ENCODE results near the gene KANK3.
A peak's percentile ranks its signal among the peaks of the same experiment; 100 is the strongest.
"Not testable (repeated sequence)": the region's sequence is repeated elsewhere in the genome, so short reads cannot be mapped to it uniquely, and the experiment has no call there.

Gene KANK3

GRCh38 chr19:8385566-8385965 is 42.5 kb upstream of the KANK3 start:
- not testable (repeated sequence) for H3K4me1 ChIP-seq (ENCODE audit: control insufficient read depth, insufficient read depth, low read length); H3K9ac ChIP-seq (ENCODE audit: low read length); H3K27me3 ChIP-seq (ENCODE audit: control insufficient read depth, insufficient read depth, low read length); H3K4me3 ChIP-seq (ENCODE audit: low read depth, low read length); H3K27ac ChIP-seq (ENCODE audit: low read depth, low read length); H3K36me3 ChIP-seq (ENCODE audit: control insufficient read depth, insufficient read depth, low read length)
- H3K9me3 ChIP-seq (ENCODE audit: control insufficient read depth, insufficient read depth, low read depth, low read length): peaks cover 12% of the 10 kb centered on the region; the same call in 1 of the 2 replicates

- H3K9me3 ChIP-seq (ENCODE audit: control insufficient read depth, insufficient read depth, low read depth, low read length): peaks cover 12% of the 10 kb centered on the region; the same call in 1 of the 2 replicates
- not testable (repeated sequence) for H3K27me3 ChIP-seq (ENCODE audit: control insufficient read depth, insufficient read depth, low read length); H3K4me3 ChIP-seq (ENCODE audit: low read depth, low read length); H3K27ac ChIP-seq (ENCODE audit: low read depth, low read length); H3K9ac ChIP-seq (ENCODE audit: low read length); H3K36me3 ChIP-seq (ENCODE audit: control insufficient read depth, insufficient read depth, low read length); H3K4me1 ChIP-seq (ENCODE audit: control insufficient read depth, insufficient read depth, low read length)
Measured at GRCh38 chr19:8385103-8385502, 42.0 kb upstream of the KANK3 start.

- not testable (repeated sequence) for H3K4me3 ChIP-seq (ENCODE audit: low read depth, low read length); H3K27ac ChIP-seq (ENCODE audit: low read depth, low read length); H3K9ac ChIP-seq (ENCODE audit: low read length); H3K36me3 ChIP-seq (ENCODE audit: control insufficient read depth, insufficient read depth, low read length); H3K27me3 ChIP-seq (ENCODE audit: control insufficient read depth, insufficient read depth, low read length)
- Histone ChIP-seq H3K4me1 (ENCODE audit: control insufficient read depth, insufficient read depth, low read length) (peaks cover 12% of the 10 kb centered on the region; the same call in 1 of the 2 replicates), H3K9me3 (ENCODE audit: control insufficient read depth, insufficient read depth, low read depth, low read length) (peaks cover 12% of the 10 kb centered on the region; the same call in 1 of the 2 replicates)
Measured at GRCh38 chr19:8384569-8384968, 41.5 kb upstream of the KANK3 start.

GRCh38 chr19:8379156-8379891 is 36.3 kb upstream of the KANK3 start:
- not testable (repeated sequence) for H3K36me3 ChIP-seq (ENCODE audit: control insufficient read depth, insufficient read depth, low read length); H3K9me3 ChIP-seq (ENCODE audit: control insufficient read depth, insufficient read depth, low read depth, low read length); H3K27ac ChIP-seq (ENCODE audit: low read depth, low read length); H3K27me3 ChIP-seq (ENCODE audit: control insufficient read depth, insufficient read depth, low read length); H3K9ac ChIP-seq (ENCODE audit: low read length)
- H3K4me1 ChIP-seq (ENCODE audit: control insufficient read depth, insufficient read depth, low read length): peaks cover 12% of the 10 kb centered on the region; the same call in 1 of the 2 replicates
- H3K4me3 ChIP-seq (ENCODE audit: low read depth, low read length): peak overlapping the region; percentile 18; the same call in 1 of the 2 replicates

- Histone ChIP-seq H3K4me3 (ENCODE audit: low read depth, low read length) (no peak overlapping the region), H3K9me3 (ENCODE audit: control insufficient read depth, insufficient read depth, low read depth, low read length) (no peaks in the 10 kb centered on the region), H3K9ac (ENCODE audit: low read length) (no peak overlapping the region), H3K36me3 (ENCODE audit: control insufficient read depth, insufficient read depth, low read length) (peaks cover 12% of the 10 kb centered on the region), H3K4me1 (ENCODE audit: control insufficient read depth, insufficient read depth, low read length) (peaks cover 12% of the 10 kb centered on the region; the same call in 1 of the 2 replicates), H3K27me3 (ENCODE audit: control insufficient read depth, insufficient read depth, low read length) (no peaks in the 10 kb centered on the region), H3K27ac (ENCODE audit: low read depth, low read length) (no peak overlapping the region)
Measured at GRCh38 chr19:8377598-8377997, 34.5 kb upstream of the KANK3 start.

GRCh38 chr19:8376373-8376974 is 33.4 kb upstream of the KANK3 start:
- H3K36me3 ChIP-seq (ENCODE audit: control insufficient read depth, insufficient read depth, low read length): peaks cover 12% of the 10 kb centered on the region

GRCh38 chr19:8375766-8376165 is 32.7 kb upstream of the KANK3 start:
- peaks cover 13% of the 10 kb centered on the region for H3K4me1 ChIP-seq (ENCODE audit: control insufficient read depth, insufficient read depth, low read length)
- H3K27me3 ChIP-seq (ENCODE audit: control insufficient read depth, insufficient read depth, low read length); H3K27ac ChIP-seq (ENCODE audit: low read depth, low read length); H3K9ac ChIP-seq (ENCODE audit: low read length); H3K9me3 ChIP-seq (ENCODE audit: control insufficient read depth, insufficient read depth, low read depth, low read length); H3K4me3 ChIP-seq (ENCODE audit: low read depth, low read length): not testable (repeated sequence)
- peaks cover 17% of the 10 kb centered on the region for H3K36me3 ChIP-seq (ENCODE audit: control insufficient read depth, insufficient read depth, low read length)

More at GRCh38 chr19:8376373-8376974, 33.4 kb upstream of the KANK3 start:
- H3K4me1 ChIP-seq (ENCODE audit: control insufficient read depth, insufficient read depth, low read length): peaks cover 12% of the 10 kb centered on the region
- H3K4me3 ChIP-seq (ENCODE audit: low read depth, low read length); H3K27ac ChIP-seq (ENCODE audit: low read depth, low read length); H3K27me3 ChIP-seq (ENCODE audit: control insufficient read depth, insufficient read depth, low read length); H3K9ac ChIP-seq (ENCODE audit: low read length); H3K9me3 ChIP-seq (ENCODE audit: control insufficient read depth, insufficient read depth, low read depth, low read length): not testable (repeated sequence)

GRCh38 chr19:8373867-8374813 is 31.1 kb upstream of the KANK3 start:
- no peaks in the 10 kb centered on the region for H3K27me3 ChIP-seq (ENCODE audit: control insufficient read depth, insufficient read depth, low read length)
- H3K4me3 ChIP-seq (ENCODE audit: low read depth, low read length): no peak overlapping the region
- H3K36me3 ChIP-seq (ENCODE audit: control insufficient read depth, insufficient read depth, low read length): peaks cover 17% of the 10 kb centered on the region
- no peaks in the 10 kb centered on the region for H3K9me3 ChIP-seq (ENCODE audit: control insufficient read depth, insufficient read depth, low read depth, low read length)
- no peak overlapping the region for H3K27ac ChIP-seq (ENCODE audit: low read depth, low read length)
- H3K4me1 ChIP-seq (ENCODE audit: control insufficient read depth, insufficient read depth, low read length): peaks cover 3% of the 10 kb centered on the region; the same call in 1 of the 2 replicates
- H3K9ac ChIP-seq (ENCODE audit: low read length): no peak overlapping the region

- H3K9ac ChIP-seq (ENCODE audit: low read length): no peak overlapping the region
- no peak overlapping the region for H3K27ac ChIP-seq (ENCODE audit: low read depth, low read length)
- peaks cover 17% of the 10 kb centered on the region for H3K36me3 ChIP-seq (ENCODE audit: control insufficient read depth, insufficient read depth, low read length)
Measured at GRCh38 chr19:8371011-8371804, 28.1 kb upstream of the KANK3 start.

GRCh38 chr19:8370176-8371010 is 27.3 kb upstream of the KANK3 start:
- Histone ChIP-seq H3K36me3 (ENCODE audit: control insufficient read depth, insufficient read depth, low read length) (peaks cover 17% of the 10 kb centered on the region), H3K9ac (ENCODE audit: low read length) (no peak overlapping the region), H3K4me3 (ENCODE audit: low read depth, low read length) (no peak overlapping the region), H3K9me3 (ENCODE audit: control insufficient read depth, insufficient read depth, low read depth, low read length) (no peaks in the 10 kb centered on the region), H3K27ac (ENCODE audit: low read depth, low read length) (no peak overlapping the region), H3K27me3 (ENCODE audit: control insufficient read depth, insufficient read depth, low read length) (peaks cover 12% of the 10 kb centered on the region), H3K4me1 (ENCODE audit: control insufficient read depth, insufficient read depth, low read length) (peaks cover 26% of the 10 kb centered on the region)

More at GRCh38 chr19:8371011-8371804, 28.1 kb upstream of the KANK3 start:
- Histone ChIP-seq H3K9me3 (ENCODE audit: control insufficient read depth, insufficient read depth, low read depth, low read length) (no peaks in the 10 kb centered on the region), H3K4me1 (ENCODE audit: control insufficient read depth, insufficient read depth, low read length) (peaks cover 20% of the 10 kb centered on the region), H3K27me3 (ENCODE audit: control insufficient read depth, insufficient read depth, low read length) (peaks cover 4% of the 10 kb centered on the region), H3K4me3 (ENCODE audit: low read depth, low read length) (no peak overlapping the region)

All from HUES6 (cell line).